ENCODE results near the gene SMIM3. TPM values are rescaled to one million over a fixed set of nuclear protein-coding genes. Genes with fewer than 3 reads are reported as not detected.

The SMIM3 gene
- total and polyA plus RNA-seq, 2 of the 13 experiments (the other 11 are each of a cell fraction or from before 2014, with no cell fraction given): 11.6 to 96.7 TPM

- Histone ChIP-seq H3K27me3 (ENCODE audit: control insufficient read depth in 1 of 2, insufficient read depth in 2 of 2, low read length in 2 of 2) (no peaks in the 10 kb centered on the region), H3K4me2 (ENCODE audit: low read depth, low read length) (no peak overlapping the region), H3K9me3 (ENCODE audit: low read length) (no peaks in the 10 kb centered on the region; the same call in 1 of the 2 replicates), H3K36me3 (replicated peaks in 1 of 2; ENCODE audit: control insufficient read depth in 1 of 2, insufficient read depth in 2 of 2, low read length in 2 of 2) (peaks cover 0 to 33% of the 10 kb centered on the region in 2 experiments; a peak in 3 of 5 replicates), H3K9ac (ENCODE audit: insufficient read depth, low read depth, low read length) (no peak overlapping the region), H3K27ac (ENCODE audit: extremely low read length, insufficient read depth, low read length) (no peak overlapping the region), H3K79me2 (ENCODE audit: insufficient read depth, low read length) (peaks cover 32% of the 10 kb centered on the region), H3K4me3 (replicated peaks in 1 of 3; ENCODE audit: insufficient read depth in 1 of 3, low read depth in 2 of 3, low read length in 3 of 3) (no peak overlapping the region), H4K20me1 (ENCODE audit: insufficient read depth, low read length) (no peaks in the 10 kb centered on the region), H2AFZ (ENCODE audit: low read length) (no peak overlapping the region), H3K4me1 (ENCODE audit: insufficient read depth, low read length) (peaks cover 7% of the 10 kb centered on the region)
- DNase-seq (ENCODE audit: low spot score): no peak
- in situ Hi-C loops (cut with HindIII; ENCODE audit: extremely low pct_ligation_motif_present, low pct_unique_long_range_greater_than_20kb) (no loop called here), intact Hi-C loops (cut with micrococcal nuclease; ENCODE audit: unreplicated experiment) (no loop called here)
- CTCF ChIA-PET (ENCODE audit: low intra/inter-chr PET ratio, low total read pairs): no interaction called here
- BruUV-seq (replicated peaks): no TSS peak
- WGBS (ENCODE audit: low lambda C conversion rate): 96% methylated on average over 7 of the region's 7 CpGs
- POLR2A ChIA-PET: no interaction called here
- TF ChIP-seq ZNF136 (CRISPR knock-in tag; IDR thresholded peaks at IDR 0.05; ENCODE audit: low read depth) (no peak), DMAP1 (CRISPR knock-in tag; IDR thresholded peaks at IDR 0.05) (no peak), NFATC3 (CRISPR knock-in tag; IDR thresholded peaks at IDR 0.05) (no peak), UBTF (CRISPR knock-in tag; IDR thresholded peaks at IDR 0.05) (no peak), ZNF546 (CRISPR knock-in tag; conservative IDR thresholded peaks at IDR 0.05) (no peak), ZNF672 (CRISPR knock-in tag; IDR thresholded peaks at IDR 0.05) (no peak), ZNF569 (CRISPR knock-in tag; IDR thresholded peaks at IDR 0.05; ENCODE audit: borderline replicate concordance) (no peak), SP1 (IDR thresholded peaks at IDR 0.05) (no peak), SP1 (CRISPR knock-in tag; IDR thresholded peaks at IDR 0.05) (no peak), CBX2 (IDR thresholded peaks at IDR 0.05; ENCODE audit: low read depth, low read length) (no peak), CBX2 (CRISPR knock-in tag; IDR thresholded peaks at IDR 0.05; ENCODE audit: low read depth) (no peak), FOXA3 (CRISPR knock-in tag; IDR thresholded peaks at IDR 0.05) (no peak), DMTF1 (CRISPR knock-in tag; IDR thresholded peaks at IDR 0.05) (no peak), TP53 (CRISPR knock-in tag; conservative IDR thresholded peaks at IDR 0.05) (no peak)
- TF ChIP-seq, protein P1, sequence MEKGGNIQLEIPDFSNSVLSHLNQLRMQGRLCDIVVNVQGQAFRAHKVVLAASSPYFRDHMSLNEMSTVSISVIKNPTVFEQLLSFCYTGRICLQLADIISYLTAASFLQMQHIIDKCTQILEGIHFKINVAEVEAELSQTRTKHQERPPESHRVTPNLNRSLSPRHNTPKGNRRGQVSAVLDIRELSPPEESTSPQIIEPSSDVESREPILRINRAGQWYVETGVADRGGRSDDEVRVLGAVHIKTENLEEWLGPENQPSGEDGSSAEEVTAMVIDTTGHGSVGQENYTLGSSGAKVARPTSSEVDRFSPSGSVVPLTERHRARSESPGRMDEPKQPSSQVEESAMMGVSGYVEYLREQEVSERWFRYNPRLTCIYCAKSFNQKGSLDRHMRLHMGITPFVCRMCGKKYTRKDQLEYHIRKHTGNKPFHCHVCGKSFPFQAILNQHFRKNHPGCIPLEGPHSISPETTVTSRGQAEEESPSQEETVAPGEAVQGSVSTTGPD (CRISPR knock-in tag; IDR thresholded peaks at IDR 0.05): no peak
- TF ChIP-seq, protein P2, sequence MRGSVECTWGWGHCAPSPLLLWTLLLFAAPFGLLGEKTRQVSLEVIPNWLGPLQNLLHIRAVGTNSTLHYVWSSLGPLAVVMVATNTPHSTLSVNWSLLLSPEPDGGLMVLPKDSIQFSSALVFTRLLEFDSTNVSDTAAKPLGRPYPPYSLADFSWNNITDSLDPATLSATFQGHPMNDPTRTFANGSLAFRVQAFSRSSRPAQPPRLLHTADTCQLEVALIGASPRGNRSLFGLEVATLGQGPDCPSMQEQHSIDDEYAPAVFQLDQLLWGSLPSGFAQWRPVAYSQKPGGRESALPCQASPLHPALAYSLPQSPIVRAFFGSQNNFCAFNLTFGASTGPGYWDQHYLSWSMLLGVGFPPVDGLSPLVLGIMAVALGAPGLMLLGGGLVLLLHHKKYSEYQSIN (CRISPR knock-in tag; IDR thresholded peaks at IDR 0.05; ENCODE audit: borderline replicate concordance): no peak
- TF ChIP-seq, protein P3, sequence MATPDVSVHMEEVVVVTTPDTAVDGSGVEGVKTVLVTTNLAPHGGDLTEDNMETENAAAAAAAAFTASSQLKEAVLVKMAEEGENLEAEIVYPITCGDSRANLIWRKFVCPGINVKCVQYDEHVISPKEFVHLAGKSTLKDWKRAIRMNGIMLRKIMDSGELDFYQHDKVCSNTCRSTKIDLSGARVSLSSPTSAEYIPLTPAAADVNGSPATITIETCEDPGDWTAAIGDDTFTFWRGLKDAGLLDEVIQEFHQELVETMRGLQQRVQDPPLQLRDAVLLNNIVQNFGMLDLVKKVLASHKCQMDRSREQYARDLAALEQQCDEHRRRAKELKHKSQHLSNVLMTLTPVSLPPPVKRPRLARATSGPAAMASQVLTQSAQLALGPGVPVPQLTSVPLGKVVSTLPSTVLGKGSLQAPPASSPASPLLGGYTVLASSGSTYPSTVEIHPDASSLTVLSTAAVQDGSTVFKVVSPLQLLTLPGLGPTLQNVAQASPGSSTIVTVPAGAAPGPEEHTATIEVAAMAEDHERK (CRISPR knock-in tag; IDR thresholded peaks at IDR 0.05; ENCODE audit: low read depth): no peak
- ATAC-seq: no peak
- FAIRE-seq: no peak
These were observed 39.7 kb upstream of the SMIM3 start for GRCh38 chr5:150738862-150739261.

Measured in HepG2 (cell line).